ENCODE measurements around the gene CTSZ. TPM values are rescaled to one million over a fixed set of nuclear protein-coding genes. Genes with fewer than 3 reads are reported as not detected.
"Not testable (repeated sequence)": the region's sequence is repeated elsewhere in the genome, so short reads cannot be mapped to it uniquely, and the experiment has no call there.

Gene CTSZ
- 10 to 100 TPM; 75.6 to 88.3 (median 82.5) TPM for polyA plus RNA-seq (ENCODE audit: insufficient read length in 4 of 4)

DNA sequence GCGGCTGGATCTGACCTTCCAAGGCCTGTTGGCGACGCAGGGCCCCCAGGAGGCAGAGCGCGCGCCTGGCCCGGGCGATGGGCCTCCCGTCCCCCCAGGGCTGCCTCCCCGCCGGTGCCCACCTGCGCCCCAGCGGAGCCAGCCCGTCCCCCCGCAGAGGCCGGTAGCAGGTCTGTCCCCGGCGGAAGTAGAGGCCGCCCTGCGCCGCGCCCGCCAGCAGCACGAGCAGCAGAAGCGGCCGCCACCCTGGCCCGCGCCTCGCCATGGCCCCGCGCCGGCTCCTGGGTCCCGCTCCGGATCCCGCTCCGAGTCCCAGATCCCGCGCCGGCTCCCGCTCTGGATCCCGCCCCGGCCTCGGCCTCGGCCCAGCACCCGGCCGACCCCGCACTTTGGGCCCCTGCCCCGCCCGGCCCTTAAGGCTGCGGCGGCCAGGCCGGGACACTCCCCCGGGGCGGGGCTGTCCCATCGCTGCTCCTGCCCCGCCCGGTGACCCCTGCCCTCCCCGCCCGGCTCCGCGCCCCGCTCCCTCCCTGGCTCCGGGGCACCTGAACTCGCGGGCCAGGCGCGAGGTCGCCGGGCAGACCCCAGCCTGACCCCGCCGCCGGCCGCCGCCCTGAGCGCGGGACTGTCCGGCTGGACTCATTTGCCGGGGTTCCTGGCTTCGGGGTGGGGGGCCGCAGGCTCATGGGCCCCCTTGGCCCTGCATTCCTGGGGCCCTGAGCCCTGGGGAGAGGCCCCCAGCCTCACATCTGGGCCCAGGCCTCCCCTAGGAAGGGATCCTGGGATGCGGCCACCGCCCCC is at the start of gene CTSZ:
CTSZ (minus strand) TSS at position 391 of the 801 bp plus-strand sequence; CDS start at position 265, 126 bp downstream.
- peak in 1 of 4 donors; percentile 20 for DNase-seq (ENCODE audit: low read depth in 4 of 4, low spot score in 3 of 4)

GRCh38 chr20:59055302-59055701 is 48.2 kb upstream of the CTSZ start:
- DNase-seq (ENCODE audit: low read depth in 4 of 4, low spot score in 3 of 4) = no peak

DNA sequence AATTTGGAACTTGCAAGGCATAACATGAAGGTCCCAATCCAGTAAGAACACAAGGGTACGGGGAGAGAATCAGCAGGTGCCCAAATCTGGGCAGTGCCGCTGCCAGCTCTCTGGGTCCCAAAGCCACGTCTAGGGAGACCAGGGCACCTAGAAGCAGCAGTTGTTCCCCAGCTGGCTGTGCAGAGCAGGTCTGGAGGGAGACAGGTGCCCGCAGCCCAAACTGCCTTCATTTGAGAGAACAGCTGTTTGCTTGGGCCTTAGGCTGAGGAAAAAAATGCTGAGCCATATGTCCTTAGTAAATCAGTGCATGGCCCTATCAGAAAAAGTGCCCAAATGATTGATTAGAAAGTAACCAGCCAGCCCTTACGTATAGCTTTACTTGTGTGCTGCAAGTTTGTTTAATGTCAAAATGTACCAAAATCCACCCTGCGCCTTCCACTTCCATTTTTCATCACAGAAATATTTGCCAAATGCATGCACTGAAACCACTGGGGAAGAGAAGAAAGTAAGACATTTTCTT is 44.7 kb upstream of the CTSZ start:
- no peak for DNase-seq (ENCODE audit: low read depth in 4 of 4, low spot score in 3 of 4)

DNA sequence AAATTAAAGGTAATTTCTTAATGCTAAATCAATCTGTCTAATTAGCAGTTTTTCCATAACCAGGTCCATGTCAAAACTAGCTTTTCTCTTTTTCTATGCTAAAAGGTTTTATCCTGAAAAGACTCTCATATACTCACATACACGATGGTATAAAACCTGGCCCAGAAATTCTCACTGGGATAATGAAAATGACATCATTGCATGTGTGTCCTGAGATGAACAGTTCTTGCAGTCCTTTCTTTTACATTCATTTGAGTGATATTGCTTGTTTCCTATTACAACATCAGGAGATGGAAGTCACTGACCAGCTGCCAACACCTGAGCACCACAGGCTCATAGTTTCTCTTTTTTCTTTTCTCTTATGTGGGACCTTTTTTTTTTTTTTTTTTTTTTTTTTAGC is 43.4 kb upstream of the CTSZ start:
- no peak for DNase-seq (ENCODE audit: low read depth in 4 of 4, low spot score in 3 of 4)

DNA sequence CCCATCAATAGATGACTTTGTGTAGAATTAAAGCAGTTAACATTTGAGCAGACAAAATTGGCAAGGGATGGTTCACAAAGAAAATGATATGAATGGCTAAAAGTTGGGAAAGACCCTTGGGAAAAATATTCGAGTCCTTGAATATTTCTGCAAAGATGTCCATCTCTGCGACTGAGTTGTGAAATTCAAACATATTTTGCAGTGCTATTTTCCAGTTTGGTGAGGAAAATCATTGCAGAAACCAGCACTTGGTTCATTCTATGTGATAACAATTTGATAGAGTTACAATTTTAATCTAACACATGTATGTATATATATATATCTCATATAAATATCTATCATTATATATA is 41.6 kb upstream of the CTSZ start:
- DNase-seq (ENCODE audit: low read depth in 4 of 4, low spot score in 3 of 4) = no peak

GRCh38 chr20:59047938-59048680 is 41.1 kb upstream of the CTSZ start:
- DNase-seq (ENCODE audit: low read depth in 4 of 4, low spot score in 3 of 4) = no peak

GRCh38 chr20:59046862-59047261 is 39.8 kb upstream of the CTSZ start:
- no peak for DNase-seq (ENCODE audit: low read depth in 4 of 4, low spot score in 3 of 4)

- no peak for DNase-seq (ENCODE audit: low read depth in 4 of 4, low spot score in 3 of 4)
Observed at GRCh38 chr20:59044796-59045195, 37.7 kb upstream of the CTSZ start.

DNA sequence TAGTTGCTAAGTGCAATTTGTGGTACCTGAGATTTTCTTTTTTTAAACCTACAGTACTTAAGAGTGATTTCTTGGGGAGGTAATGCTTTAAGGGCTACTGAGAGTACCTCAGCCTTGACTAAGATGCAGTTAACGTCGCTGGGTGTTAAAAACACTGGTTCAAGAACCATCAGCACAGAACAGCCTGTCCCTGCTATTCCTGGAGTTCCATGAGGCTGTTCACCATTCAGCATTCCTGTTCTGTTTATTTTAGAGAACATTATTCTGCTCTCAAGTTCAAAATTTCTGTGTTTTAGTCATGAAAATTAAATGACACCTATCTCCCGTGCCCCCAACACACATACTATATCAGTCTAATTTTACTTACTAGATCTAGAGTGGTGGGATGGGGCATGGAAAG is 37.2 kb upstream of the CTSZ start:
- no peak for DNase-seq (ENCODE audit: low read depth in 4 of 4, low spot score in 3 of 4)

GRCh38 chr20:59043698-59044097 is 36.6 kb upstream of the CTSZ start:
- no peak for DNase-seq (ENCODE audit: low read depth in 4 of 4, low spot score in 3 of 4)

GRCh38 chr20:59042796-59043631 is 36.0 kb upstream of the CTSZ start:
- peak; percentile 77 to 86 (median 80) for DNase-seq (ENCODE audit: low read depth in 4 of 4, low spot score in 3 of 4)

DNA sequence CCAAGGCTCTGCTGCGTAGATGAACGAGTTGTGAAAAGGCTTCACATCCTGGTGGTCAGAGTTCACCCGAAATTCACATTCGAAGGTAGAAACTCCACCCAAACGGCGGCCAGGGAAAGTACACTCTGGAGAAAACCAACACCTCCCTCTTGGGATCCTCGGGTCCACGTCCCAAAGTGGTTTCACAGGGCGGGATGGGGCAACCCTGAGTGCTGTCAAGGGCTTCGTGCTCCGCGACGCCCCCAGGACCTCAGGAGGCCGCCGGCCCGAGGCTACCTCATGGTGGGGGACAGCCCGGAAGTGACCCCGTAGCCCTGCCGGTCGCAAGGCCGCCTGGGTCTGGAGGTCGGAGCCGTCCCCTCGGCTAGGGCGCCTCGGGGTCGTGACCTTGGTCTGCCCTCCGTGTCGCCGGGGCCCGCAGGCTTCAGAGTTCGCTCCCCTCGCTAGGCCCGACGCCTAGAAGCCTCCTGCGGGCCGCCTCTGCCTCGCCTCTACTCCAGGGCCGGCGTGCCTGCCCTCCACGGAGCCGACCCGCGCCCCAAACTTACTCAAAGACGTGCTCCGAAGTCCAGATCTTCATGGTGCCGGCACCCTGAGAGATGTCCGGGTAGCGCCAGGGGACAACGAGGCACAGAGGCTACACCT is 35.2 kb upstream of the CTSZ start, which contains the start of gene PRELID3B:
PRELID3B (minus strand) TSS at position 636 of the 645 bp plus-strand sequence; CDS start at position 580, 56 bp downstream.
- DNase-seq (ENCODE audit: low read depth in 4 of 4, low spot score in 3 of 4) = no peak

DNA sequence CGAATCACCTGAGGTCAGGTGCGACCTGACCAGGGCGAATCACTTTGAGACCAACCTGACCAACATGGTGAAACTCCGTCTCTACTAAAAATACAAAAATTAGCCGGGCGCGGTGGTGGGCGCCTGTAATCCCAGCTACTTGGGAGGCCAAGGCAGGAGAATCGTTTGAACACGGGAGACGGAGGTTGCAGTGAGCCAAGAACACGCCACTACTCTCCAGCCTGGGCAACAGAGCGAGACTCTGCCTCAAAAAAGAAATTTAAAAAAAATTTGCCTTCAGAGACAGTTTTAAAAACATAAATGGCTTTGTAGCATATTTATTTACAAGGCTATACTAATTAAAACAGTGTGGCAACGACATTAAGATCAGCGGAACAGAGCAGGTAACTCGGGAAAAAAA is 34.4 kb upstream of the CTSZ start:
- DNase-seq (ENCODE audit: low read depth in 4 of 4, low spot score in 3 of 4) = not testable (repeated sequence)

DNA sequence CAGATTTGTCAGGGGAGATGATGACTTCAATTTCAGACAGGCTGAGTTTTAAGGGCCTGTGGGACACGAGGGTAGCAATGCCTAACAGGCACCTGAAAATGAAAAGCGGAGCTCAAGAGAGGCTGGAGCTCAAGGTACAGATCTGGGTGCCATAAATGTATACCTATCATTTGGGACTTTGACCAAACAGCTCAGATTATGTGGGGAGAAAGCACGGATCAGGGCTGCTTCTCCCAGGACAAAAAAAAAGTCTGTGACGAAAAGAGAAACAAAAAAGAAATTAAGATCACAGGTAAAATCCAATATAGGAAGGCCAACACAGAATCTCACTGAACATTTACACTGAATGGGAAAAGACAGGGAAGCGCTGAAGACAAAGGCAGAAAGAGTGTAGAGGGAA is 33.6 kb upstream of the CTSZ start:
- DNase-seq (ENCODE audit: low read depth in 4 of 4, low spot score in 3 of 4) = no peak

GRCh38 chr20:59039233-59039632 is 32.2 kb upstream of the CTSZ start:
- no peak for DNase-seq (ENCODE audit: low read depth in 4 of 4, low spot score in 3 of 4)

- no peak for DNase-seq (ENCODE audit: low read depth in 4 of 4, low spot score in 3 of 4)
Observed at GRCh38 chr20:59037386-59037785, 30.3 kb upstream of the CTSZ start.

- DNase-seq (ENCODE audit: low read depth in 4 of 4, low spot score in 3 of 4) = no peak
Observed at GRCh38 chr20:59035381-59035780, 28.3 kb upstream of the CTSZ start.

- no peak for DNase-seq (ENCODE audit: low read depth in 4 of 4, low spot score in 3 of 4)
Observed at GRCh38 chr20:59033616-59034165, 26.6 kb upstream of the CTSZ start.

GRCh38 chr20:59033093-59033492 is 26.0 kb upstream of the CTSZ start:
- no peak for DNase-seq (ENCODE audit: low read depth in 4 of 4, low spot score in 3 of 4)

GRCh38 chr20:59032713-59033059 is 25.6 kb upstream of the CTSZ start:
- no peak for DNase-seq (ENCODE audit: low read depth in 4 of 4, low spot score in 3 of 4)
